ENCODE data around the gene MPHOSPH10.

DNA sequence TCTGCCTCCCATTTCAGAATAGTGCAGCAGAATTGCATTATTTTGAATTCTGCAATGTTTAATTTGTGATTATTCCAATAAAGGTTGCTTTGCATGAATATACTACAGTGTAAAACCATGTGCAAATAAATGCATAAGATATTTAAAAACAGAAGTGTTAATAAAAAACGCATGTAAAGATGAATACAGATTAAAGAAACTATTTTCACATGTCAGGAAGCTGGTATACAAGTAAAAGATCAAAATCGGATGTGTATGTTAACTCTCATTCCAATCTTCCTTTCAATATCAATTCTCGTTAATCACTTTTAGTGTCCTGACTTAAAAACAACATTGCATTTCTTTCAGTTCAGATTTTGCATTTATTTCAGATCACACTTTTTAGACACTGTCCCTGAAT, 3.5 kb upstream of the MPHOSPH10 start:
- TF ChIP-seq EZH2phosphoT487 (IDR thresholded peaks at IDR 0.05; ENCODE audit: insufficient read depth, low read depth) (no peak), EZH2 (IDR thresholded peaks at IDR 0.05; ENCODE audit: insufficient read depth, poor library complexity, severe bottlenecking) (no peak)
